Ascending aorta (tissue), 2 donors: ENCODE measurements around the gene WIPF3. TPM values are rescaled to one million over a fixed set of nuclear protein-coding genes. Genes with fewer than 3 reads are reported as not detected.

ENCODE experiments used
- DNase-seq, 2 donors: peaks; one replicate each; pipeline ENCODE4 v3.0.0-alpha.2; 2019; ENCODE audit warnings: low spot score in 2 of 2
- H3K27ac ChIP-seq, 2 donors: fragments of 200-600 bp; sonication (generic); one replicate each; pipeline ENCODE4 v1.5.1; 2016 to 2017; ENCODE audit warnings: mild to moderate bottlenecking in 1 of 2
- H3K27me3 ChIP-seq: fragments of 200-600 bp; sonication (generic); one replicate; pipeline ENCODE4 v1.5.1; 2017
- H3K36me3 ChIP-seq, 2 donors: fragments of 200-600 bp; sonication (generic); one replicate each; pipeline ENCODE4 v1.5.1; 2016
- H3K4me1 ChIP-seq, 2 donors: fragments of 200-600 bp; sonication (generic); one replicate each; pipeline ENCODE4 v1.5.1; 2016 to 2017; ENCODE audit warnings: mild to moderate bottlenecking in 1 of 2
- H3K4me3 ChIP-seq, 2 donors: fragments of 200-600 bp; sonication (generic); one replicate each; pipeline ENCODE4 v1.5.1; 2016 to 2017; ENCODE audit warnings: mild to moderate bottlenecking in 1 of 2
- H3K9me3 ChIP-seq, 2 donors: fragments of 200-600 bp; sonication (generic); one replicate each; pipeline ENCODE4 v1.5.1; 2016
- intact Hi-C: fragments of 100-400 bp; cut with DNase I; formaldehyde crosslinking; loops from one replicate; pipeline ENCODE4 v1.15.1; 2023
- total RNA-seq: library from RNA; depleted of rRNA; stranded (reverse); fragments of >200 nt; gene quantifications from one replicate; pipeline ENCODE4 v1.1.0, GENCODE V29; 2016
- TF ChIP-seq, protein P1 (sequence below), 3 experiments: fragments of 200-600 bp in 2 of 3; fragments of 450-650 bp in 1 of 3; sonication (generic) in 2 of 3; IDR thresholded peaks; one replicate each; pipeline ENCODE4 v1.5.1; 2016 to 2019; ENCODE audit warnings: antibody characterized with exemption in 3 of 3, mild to moderate bottlenecking in 1 of 3, moderate library complexity in 1 of 3

WIPF3 gene
- total RNA-seq, 1 donor from 2014 or later: 4.6 TPM

GRCh38 chr7:29805031-29805430, 1.3 kb upstream of the WIPF3 start:
- intact Hi-C loops: no loop called here
- no peaks in the 10 kb centered on the region for H3K36me3 ChIP-seq
- H3K4me3 ChIP-seq: no peak overlapping the region
- H3K27me3 ChIP-seq: no peaks in the 10 kb centered on the region
- no peak for DNase-seq
- H3K4me1 ChIP-seq: no peaks in the 10 kb centered on the region
- TF ChIP-seq, protein P1, sequence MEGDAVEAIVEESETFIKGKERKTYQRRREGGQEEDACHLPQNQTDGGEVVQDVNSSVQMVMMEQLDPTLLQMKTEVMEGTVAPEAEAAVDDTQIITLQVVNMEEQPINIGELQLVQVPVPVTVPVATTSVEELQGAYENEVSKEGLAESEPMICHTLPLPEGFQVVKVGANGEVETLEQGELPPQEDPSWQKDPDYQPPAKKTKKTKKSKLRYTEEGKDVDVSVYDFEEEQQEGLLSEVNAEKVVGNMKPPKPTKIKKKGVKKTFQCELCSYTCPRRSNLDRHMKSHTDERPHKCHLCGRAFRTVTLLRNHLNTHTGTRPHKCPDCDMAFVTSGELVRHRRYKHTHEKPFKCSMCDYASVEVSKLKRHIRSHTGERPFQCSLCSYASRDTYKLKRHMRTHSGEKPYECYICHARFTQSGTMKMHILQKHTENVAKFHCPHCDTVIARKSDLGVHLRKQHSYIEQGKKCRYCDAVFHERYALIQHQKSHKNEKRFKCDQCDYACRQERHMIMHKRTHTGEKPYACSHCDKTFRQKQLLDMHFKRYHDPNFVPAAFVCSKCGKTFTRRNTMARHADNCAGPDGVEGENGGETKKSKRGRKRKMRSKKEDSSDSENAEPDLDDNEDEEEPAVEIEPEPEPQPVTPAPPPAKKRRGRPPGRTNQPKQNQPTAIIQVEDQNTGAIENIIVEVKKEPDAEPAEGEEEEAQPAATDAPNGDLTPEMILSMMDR (IDR thresholded peaks at IDR 0.05): no peak
- no peak overlapping the region for H3K27ac ChIP-seq
- no peaks in the 10 kb centered on the region for H3K9me3 ChIP-seq

DNA sequence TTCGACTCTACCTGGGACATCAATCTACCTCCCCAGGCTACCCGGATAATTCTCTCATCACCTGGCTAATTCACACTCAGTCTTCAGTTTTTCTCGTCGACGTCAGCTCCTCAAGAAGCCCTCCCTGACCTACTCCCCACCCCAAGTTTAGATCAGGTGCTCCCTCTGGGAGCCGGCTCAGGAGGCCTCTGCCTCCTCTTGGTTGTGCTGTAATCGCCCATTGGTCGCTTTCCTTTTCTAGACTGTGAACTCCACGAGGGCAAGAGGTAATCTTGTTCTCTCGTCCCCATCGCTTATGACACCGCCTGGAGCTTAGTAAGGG, 461 bp upstream of the WIPF3 start:
- H3K9me3 ChIP-seq: no peaks in the 10 kb centered on the region
- TF ChIP-seq, protein P1 (IDR thresholded peaks at IDR 0.05): no peak
- H3K27ac ChIP-seq: no peak overlapping the region
- no peak for DNase-seq
- H3K27me3 ChIP-seq: no peaks in the 10 kb centered on the region
- H3K4me1 ChIP-seq: no peaks in the 10 kb centered on the region
- intact Hi-C loops: no loop called here
- H3K4me3 ChIP-seq: peak overlapping the region in 1 of 2 donors; percentile 74
- no peaks in the 10 kb centered on the region for H3K36me3 ChIP-seq

- no peaks in the 10 kb centered on the region for H3K4me1 ChIP-seq
- TF ChIP-seq, protein P1 (IDR thresholded peaks at IDR 0.05): no peak
- H3K4me3 ChIP-seq: peak overlapping the region; percentile 60 to 74
- no peaks in the 10 kb centered on the region for H3K36me3 ChIP-seq
- no peak for DNase-seq
- no peaks in the 10 kb centered on the region for H3K9me3 ChIP-seq
- H3K27me3 ChIP-seq: no peaks in the 10 kb centered on the region
- intact Hi-C loops: no loop called here
- H3K27ac ChIP-seq: no peak overlapping the region
Measured at GRCh38 chr7:29806995-29807841, 910 bp downstream of the WIPF3 start.

GRCh38 chr7:29808075-29808801, 1.9 kb downstream of the WIPF3 start:
- H3K36me3 ChIP-seq: no peaks in the 10 kb centered on the region
- no peak overlapping the region for H3K4me3 ChIP-seq
- TF ChIP-seq, protein P1 (IDR thresholded peaks at IDR 0.05): no peak
- intact Hi-C loops: no loop called here
- no peak for DNase-seq
- no peaks in the 10 kb centered on the region for H3K9me3 ChIP-seq
- H3K27me3 ChIP-seq: no peaks in the 10 kb centered on the region
- no peaks in the 10 kb centered on the region for H3K4me1 ChIP-seq
- no peak overlapping the region for H3K27ac ChIP-seq

- Histone ChIP-seq H3K4me1 (no peaks in the 10 kb centered on the region), H3K27ac (no peak overlapping the region), H3K27me3 (no peaks in the 10 kb centered on the region), H3K36me3 (no peaks in the 10 kb centered on the region), H3K4me3 (no peak overlapping the region), H3K9me3 (no peaks in the 10 kb centered on the region)
- DNase-seq: no peak
- intact Hi-C loops: loop anchor here (5.0 kb wide), 1 partner anchor 223 kb away; no protein-coding TSS in a partner anchor
- TF ChIP-seq, protein P1 (IDR thresholded peaks at IDR 0.05): no peak
Measured at GRCh38 chr7:29809533-29810155, 3.3 kb downstream of the WIPF3 start.
